ENCODE measurements around the gene AKAP6.

The AKAP6 gene

GRCh38 chr14:32491416-32492016 is 162.4 kb downstream of the AKAP6 start:
- DNase-seq (ENCODE audit: low read depth in 3 of 3), result no peak

GRCh38 chr14:32492457-32492856 is 163.4 kb downstream of the AKAP6 start:
- no peak for DNase-seq (ENCODE audit: low read depth in 3 of 3)

- DNase-seq (ENCODE audit: low read depth in 3 of 3), result no peak
Observed at GRCh38 chr14:32494609-32495434, 165.7 kb downstream of the AKAP6 start.

GRCh38 chr14:32495435-32495734 is 166.3 kb downstream of the AKAP6 start:
- no peak for DNase-seq (ENCODE audit: low read depth in 3 of 3)

GRCh38 chr14:32497248-32497647 is 168.2 kb downstream of the AKAP6 start:
- no peak for DNase-seq (ENCODE audit: low read depth in 3 of 3)

- no peak for DNase-seq (ENCODE audit: low read depth in 3 of 3)
Observed at GRCh38 chr14:32507029-32507984, 178.2 kb downstream of the AKAP6 start.

- no peak for DNase-seq (ENCODE audit: low read depth in 3 of 3)
Observed at GRCh38 chr14:32508281-32508680, 179.2 kb downstream of the AKAP6 start.

- no peak for DNase-seq (ENCODE audit: low read depth in 3 of 3)
Observed at GRCh38 chr14:32509632-32510187, 180.6 kb downstream of the AKAP6 start.

GRCh38 chr14:32510815-32511214 is 181.7 kb downstream of the AKAP6 start:
- DNase-seq (ENCODE audit: low read depth in 3 of 3), result no peak

GRCh38 chr14:32512348-32512747 is 183.2 kb downstream of the AKAP6 start:
- no peak for DNase-seq (ENCODE audit: low read depth in 3 of 3)

- DNase-seq (ENCODE audit: low read depth in 3 of 3), result no peak
Observed at GRCh38 chr14:32512813-32513212, 183.7 kb downstream of the AKAP6 start.

GRCh38 chr14:32513571-32514009 is 184.5 kb downstream of the AKAP6 start:
- no peak for DNase-seq (ENCODE audit: low read depth in 3 of 3)

- DNase-seq (ENCODE audit: low read depth in 3 of 3), result no peak
Observed at GRCh38 chr14:32514236-32514635, 185.1 kb downstream of the AKAP6 start.

GRCh38 chr14:32514681-32515080 is 185.6 kb downstream of the AKAP6 start:
- DNase-seq (ENCODE audit: low read depth in 3 of 3), result no peak

GRCh38 chr14:32524609-32525375 is 195.7 kb downstream of the AKAP6 start:
- DNase-seq (ENCODE audit: low read depth in 3 of 3), result no peak

GRCh38 chr14:32525591-32525990 is 196.5 kb downstream of the AKAP6 start:
- no peak for DNase-seq (ENCODE audit: low read depth in 3 of 3)

GRCh38 chr14:32530800-32531199 is 201.7 kb downstream of the AKAP6 start:
- DNase-seq (ENCODE audit: low read depth in 3 of 3), result no peak

- DNase-seq (ENCODE audit: low read depth in 3 of 3), result no peak
Observed at GRCh38 chr14:32531942-32532515, 202.9 kb downstream of the AKAP6 start.

- DNase-seq (ENCODE audit: low read depth in 3 of 3), result no peak
Observed at GRCh38 chr14:32534145-32534544, 205.0 kb downstream of the AKAP6 start.

GRCh38 chr14:32536175-32536574 is 207.1 kb downstream of the AKAP6 start:
- DNase-seq (ENCODE audit: low read depth in 3 of 3), result no peak

- no peak for DNase-seq (ENCODE audit: low read depth in 3 of 3)
Observed at GRCh38 chr14:32537166-32537565, 208.1 kb downstream of the AKAP6 start.
